ENCODE data around the gene RASGRP3. TPM values are rescaled to one million over a fixed set of nuclear protein-coding genes. Genes with fewer than 3 reads are reported as not detected.

The RASGRP3 gene
- total and polyA plus RNA-seq, 2 of the 13 experiments (the other 11 are each of a cell fraction or from before 2014, with no cell fraction given): 0.01 TPM; not detected in 1

DNA sequence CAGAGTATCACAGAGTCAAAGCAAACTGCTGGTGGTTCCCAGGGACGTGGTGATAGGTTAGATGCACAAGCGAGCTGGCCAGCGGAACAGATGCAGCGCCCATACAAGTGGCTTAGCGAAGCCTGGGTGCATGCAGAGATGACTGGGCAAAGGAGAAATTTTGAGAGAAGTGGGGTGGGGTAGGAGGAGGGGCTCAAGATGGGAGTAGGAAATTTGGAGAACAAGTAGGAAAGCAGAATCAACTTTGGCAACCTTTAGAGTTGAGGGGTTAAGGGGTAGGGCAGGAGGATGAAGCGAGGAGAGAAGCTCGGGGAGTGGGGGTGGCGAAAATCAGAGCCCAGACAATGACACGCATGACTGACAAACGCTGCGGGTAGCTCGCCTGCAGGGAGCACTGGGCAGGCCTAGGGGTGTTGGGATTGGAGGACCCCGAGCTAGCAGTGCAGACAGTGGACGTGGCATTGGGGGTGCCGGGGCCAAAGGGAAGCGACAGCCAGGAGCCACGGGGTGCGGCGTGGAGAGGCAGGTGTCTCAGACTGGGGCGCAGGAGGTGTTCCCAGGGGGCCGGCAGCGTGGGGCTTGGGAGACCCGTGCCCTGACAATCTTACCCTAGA is 122.2 kb downstream of the RASGRP3 start (continued):
- TF ChIP-seq KAT8 (CRISPR knock-in tag; IDR thresholded peaks at IDR 0.05) (no peak), SOX6 (IDR thresholded peaks at IDR 0.05) (no peak), SOX6 (CRISPR knock-in tag; IDR thresholded peaks at IDR 0.05) (no peak), TEAD3 (CRISPR knock-in tag; optimal IDR thresholded peaks at IDR 0.05; ENCODE audit: borderline replicate concordance) (peak; percentile 31), ZNF775 (CRISPR knock-in tag; IDR thresholded peaks at IDR 0.05; ENCODE audit: borderline replicate concordance) (peak; percentile 84; the same call in 1 of the 2 replicates), ETV6 (CRISPR knock-in tag; conservative IDR thresholded peaks at IDR 0.05) (0 out of 2 replicates have a peak, but pooled peaks have one; percentile 6), ZNF431 (CRISPR knock-in tag; IDR thresholded peaks at IDR 0.05; ENCODE audit: borderline replicate concordance, low read depth) (0 out of 2 replicates have a peak, but pooled peaks have one; percentile 65), FOXP4 (CRISPR knock-in tag; IDR thresholded peaks at IDR 0.05) (0 out of 2 replicates have a peak, but pooled peaks have one; percentile 29), ZNF563 (CRISPR knock-in tag; IDR thresholded peaks at IDR 0.05) (peak; percentile 51; the same call in 1 of the 2 replicates), NFATC3 (CRISPR knock-in tag; IDR thresholded peaks at IDR 0.05) (0 out of 2 replicates have a peak, but pooled peaks have one; percentile 9), ZNF343 (CRISPR knock-in tag; IDR thresholded peaks at IDR 0.05) (peak; percentile 81; the same call in 1 of the 2 replicates), PAWR (CRISPR knock-in tag; IDR thresholded peaks at IDR 0.05; ENCODE audit: borderline replicate concordance) (0 out of 2 replicates have a peak, but pooled peaks have one; percentile 52), ZKSCAN5 (CRISPR knock-in tag; IDR thresholded peaks at IDR 0.05) (no peak), ZNF784 (CRISPR knock-in tag; IDR thresholded peaks at IDR 0.05; ENCODE audit: borderline replicate concordance) (0 out of 2 replicates have a peak, but pooled peaks have one; percentile 7), TCF12 (IDR thresholded peaks at IDR 0.05) (no peak), TCF12 (CRISPR knock-in tag; IDR thresholded peaks at IDR 0.05) (0 out of 2 replicates have a peak, but pooled peaks have one; percentile 48), ZNF235 (CRISPR knock-in tag; IDR thresholded peaks at IDR 0.05; ENCODE audit: borderline replicate concordance) (peak; percentile 63; the same call in 1 of the 2 replicates), ZNF34 (CRISPR knock-in tag; IDR thresholded peaks at IDR 0.05; ENCODE audit: borderline replicate concordance) (peak; percentile 93; the same call in 1 of the 2 replicates), ATF5 (CRISPR knock-in tag; IDR thresholded peaks at IDR 0.05; ENCODE audit: low read depth) (peak; percentile 37; the same call in 1 of the 2 replicates), ZSCAN31 (CRISPR knock-in tag; IDR thresholded peaks at IDR 0.05; ENCODE audit: low read depth) (peak; percentile 70; the same call in 1 of the 2 replicates)
- TF ChIP-seq, protein P1, sequence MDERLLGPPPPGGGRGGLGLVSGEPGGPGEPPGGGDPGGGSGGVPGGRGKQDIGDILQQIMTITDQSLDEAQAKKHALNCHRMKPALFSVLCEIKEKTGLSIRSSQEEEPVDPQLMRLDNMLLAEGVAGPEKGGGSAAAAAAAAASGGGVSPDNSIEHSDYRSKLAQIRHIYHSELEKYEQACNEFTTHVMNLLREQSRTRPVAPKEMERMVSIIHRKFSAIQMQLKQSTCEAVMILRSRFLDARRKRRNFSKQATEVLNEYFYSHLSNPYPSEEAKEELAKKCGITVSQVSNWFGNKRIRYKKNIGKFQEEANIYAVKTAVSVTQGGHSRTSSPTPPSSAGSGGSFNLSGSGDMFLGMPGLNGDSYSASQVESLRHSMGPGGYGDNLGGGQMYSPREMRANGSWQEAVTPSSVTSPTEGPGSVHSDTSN (CRISPR knock-in tag; IDR thresholded peaks at IDR 0.05): 0 out of 2 replicates have a peak, but pooled peaks have one; percentile 16
- TF ChIP-seq, protein P2, sequence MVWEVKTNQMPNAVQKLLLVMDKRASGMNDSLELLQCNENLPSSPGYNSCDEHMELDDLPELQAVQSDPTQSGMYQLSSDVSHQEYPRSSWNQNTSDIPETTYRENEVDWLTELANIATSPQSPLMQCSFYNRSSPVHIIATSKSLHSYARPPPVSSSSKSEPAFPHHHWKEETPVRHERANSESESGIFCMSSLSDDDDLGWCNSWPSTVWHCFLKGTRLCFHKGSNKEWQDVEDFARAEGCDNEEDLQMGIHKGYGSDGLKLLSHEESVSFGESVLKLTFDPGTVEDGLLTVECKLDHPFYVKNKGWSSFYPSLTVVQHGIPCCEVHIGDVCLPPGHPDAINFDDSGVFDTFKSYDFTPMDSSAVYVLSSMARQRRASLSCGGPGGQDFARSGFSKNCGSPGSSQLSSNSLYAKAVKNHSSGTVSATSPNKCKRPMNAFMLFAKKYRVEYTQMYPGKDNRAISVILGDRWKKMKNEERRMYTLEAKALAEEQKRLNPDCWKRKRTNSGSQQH (CRISPR knock-in tag; IDR thresholded peaks at IDR 0.05; ENCODE audit: low read depth): no peak
- TF ChIP-seq, protein P3, sequence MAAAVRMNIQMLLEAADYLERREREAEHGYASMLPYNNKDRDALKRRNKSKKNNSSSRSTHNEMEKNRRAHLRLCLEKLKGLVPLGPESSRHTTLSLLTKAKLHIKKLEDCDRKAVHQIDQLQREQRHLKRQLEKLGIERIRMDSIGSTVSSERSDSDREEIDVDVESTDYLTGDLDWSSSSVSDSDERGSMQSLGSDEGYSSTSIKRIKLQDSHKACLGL (CRISPR knock-in tag; IDR thresholded peaks at IDR 0.05): peak; percentile 78; the same call in 1 of the 2 replicates
